ENCODE data around the gene AKAP6. TPM values are rescaled to one million over a fixed set of nuclear protein-coding genes. Genes with fewer than 3 reads are reported as not detected.

AKAP6 gene
- total RNA-seq, 1 experiment from 2014 or later: 40.6 TPM

DNA sequence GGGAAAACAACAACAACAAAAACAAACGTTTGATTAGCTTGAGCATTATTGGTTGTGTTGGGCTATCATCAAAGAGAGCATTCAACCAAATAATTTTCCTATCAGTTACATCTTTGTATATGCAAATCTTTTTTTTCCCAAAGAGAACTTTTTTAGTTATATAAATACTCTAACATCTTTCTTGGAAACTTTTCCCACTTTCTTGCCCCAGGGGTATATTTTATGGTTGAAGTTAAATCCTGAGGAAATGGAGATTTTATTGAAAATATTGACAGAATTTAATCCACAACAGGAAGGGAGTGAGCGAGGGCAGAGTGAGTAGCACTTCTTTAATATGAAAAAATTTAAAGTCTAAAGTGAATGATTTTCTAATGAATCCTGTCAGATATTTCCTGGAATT, 488.7 kb downstream of the AKAP6 start:
- no peak for DNase-seq (ENCODE audit: low read depth)

DNA sequence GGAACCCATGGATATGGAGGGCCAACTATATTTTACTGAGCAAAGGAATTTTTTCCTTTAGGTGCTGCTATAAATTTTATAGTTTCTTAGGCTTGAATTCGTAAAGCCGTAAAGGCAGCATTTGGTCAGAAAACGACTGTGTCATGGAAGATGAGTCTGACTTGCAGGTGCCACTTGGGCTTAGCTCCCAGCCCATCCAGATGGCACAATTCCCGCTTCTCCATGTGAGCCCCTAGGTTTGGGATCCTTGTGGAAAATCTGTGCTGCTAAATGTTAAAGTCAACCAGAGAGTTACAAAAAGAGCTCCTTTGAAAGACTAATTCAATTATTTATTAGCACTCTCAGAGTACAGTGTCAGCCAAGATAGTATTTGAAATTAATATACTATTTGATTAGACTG, 489.5 kb downstream of the AKAP6 start:
- no peak for DNase-seq (ENCODE audit: low read depth)

DNA sequence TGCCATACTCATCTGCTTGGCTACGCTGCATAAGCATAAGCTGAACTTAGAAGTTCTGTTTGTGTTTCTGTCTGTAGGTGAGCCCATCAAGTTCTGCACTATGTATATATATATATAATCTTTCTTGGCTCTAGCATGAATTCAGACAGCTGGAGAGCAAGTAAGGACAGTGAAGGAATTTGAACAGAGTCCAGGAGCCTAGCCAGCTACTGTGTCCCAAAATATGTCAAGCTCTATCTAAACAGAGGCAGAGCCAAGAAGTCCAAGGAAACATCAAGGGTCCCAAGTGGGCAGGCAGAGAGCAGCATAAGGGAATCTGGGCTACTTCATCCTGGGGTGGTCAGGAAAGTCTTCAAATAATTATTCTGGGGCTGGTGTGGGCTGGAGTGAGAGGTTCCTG, 491.1 kb downstream of the AKAP6 start:
- DNase-seq (ENCODE audit: low read depth): no peak

DNA sequence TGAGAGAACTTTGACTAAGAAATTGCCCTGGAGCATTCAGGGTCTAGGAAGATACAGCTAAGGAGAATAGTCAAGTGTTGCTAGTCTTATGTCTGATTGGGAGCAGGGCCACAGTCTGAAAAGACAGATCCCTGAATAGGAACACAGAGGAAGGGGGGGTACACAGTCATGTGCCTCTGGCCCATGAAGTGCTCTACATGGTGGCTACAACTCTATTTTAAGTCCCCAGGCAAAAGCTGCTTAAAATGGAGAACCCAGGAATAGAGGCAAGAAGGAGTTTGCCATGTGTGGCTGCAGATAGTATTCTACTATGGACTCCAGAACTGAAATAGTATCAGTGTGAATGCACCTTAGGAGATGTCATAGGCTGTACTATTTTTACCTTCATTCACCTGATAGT, 491.6 kb downstream of the AKAP6 start:
- no peak for DNase-seq (ENCODE audit: low read depth)

DNA sequence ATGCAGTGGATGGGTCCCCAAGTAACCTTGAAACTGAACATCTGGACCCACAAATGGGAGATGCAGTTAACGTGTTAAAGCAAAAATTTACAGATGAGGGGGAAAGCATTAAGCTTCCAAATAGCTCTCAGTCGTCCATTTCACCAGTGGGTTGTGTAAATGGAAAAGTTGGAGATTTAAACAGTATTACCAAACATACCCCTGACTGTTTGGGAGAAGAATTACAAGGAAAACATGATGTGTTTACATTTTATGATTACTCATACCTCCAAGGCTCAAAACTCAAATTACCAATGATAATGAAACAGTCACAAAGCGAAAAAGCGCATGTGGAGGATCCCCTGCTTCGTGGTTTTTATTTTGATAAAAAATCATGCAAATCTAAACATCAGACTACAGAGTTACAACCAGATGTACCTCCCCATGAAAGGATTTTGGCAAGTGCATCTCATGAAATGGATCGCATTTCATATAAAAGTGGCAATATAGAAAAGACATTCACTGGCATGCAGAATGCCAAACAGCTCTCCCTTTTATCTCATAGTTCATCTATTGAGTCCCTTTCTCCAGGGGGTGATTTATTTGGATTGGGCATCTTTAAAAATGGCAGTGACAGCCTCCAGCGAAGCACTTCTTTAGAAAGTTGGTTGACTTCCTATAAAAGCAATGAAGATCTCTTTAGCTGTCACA, 493.0 kb downstream of the AKAP6 start:
- peak; percentile 51 for DNase-seq (ENCODE audit: low read depth)

DNA sequence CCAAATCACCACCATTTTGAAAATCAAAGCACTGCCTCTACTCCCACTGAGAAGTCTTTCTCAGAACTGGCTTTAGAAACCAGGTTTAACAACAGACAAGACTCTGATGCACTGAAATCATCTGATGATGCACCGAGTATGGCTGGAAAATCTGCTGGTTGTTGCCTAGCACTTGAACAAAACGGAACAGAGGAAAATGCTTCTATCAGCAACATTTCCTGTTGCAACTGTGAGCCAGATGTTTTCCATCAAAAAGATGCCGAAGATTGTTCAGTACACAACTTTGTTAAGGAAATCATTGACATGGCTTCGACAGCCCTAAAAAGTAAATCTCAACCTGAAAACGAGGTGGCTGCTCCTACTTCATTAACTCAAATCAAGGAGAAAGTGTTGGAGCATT, 494.6 kb downstream of the AKAP6 start:
- no peak for DNase-seq (ENCODE audit: low read depth)

DNA sequence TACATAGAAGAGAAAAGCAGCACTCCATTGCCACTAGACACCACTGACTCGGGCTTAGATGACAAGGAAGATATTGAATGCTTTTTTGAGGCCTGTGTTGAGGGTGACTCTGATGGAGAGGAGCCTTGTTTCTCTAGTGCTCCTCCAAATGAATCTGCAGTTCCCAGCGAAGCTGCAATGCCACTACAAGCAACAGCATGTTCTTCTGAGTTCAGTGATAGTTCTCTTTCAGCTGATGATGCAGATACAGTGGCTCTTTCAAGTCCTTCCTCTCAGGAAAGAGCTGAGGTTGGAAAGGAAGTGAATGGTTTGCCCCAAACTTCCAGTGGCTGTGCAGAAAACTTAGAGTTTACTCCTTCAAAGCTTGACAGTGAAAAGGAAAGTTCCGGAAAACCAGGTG, 495.1 kb downstream of the AKAP6 start:
- DNase-seq (ENCODE audit: low read depth): no peak

DNA sequence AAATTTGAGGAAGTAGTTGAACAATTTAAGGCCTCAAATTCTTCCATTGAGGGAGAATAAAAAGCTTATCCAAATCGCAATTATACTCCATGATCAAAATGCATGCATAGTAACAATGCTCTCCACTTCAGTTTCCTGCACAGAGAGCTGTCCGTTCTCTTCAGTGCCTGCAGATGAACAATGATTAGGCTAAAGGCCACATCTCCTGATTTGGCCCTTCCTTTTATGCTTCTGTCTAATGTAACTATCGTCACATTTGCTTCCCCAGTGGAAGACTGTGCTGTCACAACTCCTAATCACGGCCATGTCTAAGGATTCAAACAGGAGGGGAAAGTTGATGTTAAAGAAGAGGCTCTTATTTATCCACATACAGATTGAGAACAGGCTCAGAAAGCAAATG, 496.0 kb downstream of the AKAP6 start:
- DNase-seq (ENCODE audit: low read depth): no peak

DNA sequence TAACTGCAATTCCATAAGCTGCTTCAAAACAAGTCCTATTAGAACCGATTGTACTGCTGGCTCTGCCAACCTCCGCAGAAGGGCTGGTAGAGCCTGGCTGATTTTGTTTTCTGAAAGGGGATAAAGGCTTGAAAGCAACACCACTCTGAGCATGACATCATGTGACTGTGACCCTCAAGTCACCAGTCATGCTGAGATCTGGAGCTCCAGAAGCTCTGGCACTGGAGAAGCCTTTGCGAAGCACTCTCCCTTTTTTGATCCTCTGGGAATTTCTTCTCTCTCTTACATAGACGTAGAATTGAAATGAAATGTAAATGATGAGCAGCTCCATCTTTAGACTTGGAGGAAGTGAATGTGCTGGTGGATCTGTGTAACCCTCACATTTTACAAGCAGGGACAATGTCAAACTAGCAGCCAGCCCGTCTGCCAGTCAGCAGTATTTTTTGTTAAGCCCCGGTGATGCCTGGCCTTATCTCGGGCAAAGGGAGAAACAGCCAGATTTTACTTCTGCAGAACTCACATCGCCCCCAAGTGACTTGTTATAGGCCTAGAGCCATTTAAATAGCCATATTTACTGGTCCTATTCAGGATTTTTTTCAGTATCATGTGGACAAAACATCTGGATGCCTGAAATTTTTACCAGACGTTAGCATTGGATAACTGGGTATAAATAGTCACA, 497.4 kb downstream of the AKAP6 start:
- peak; percentile 27 for DNase-seq (ENCODE audit: low read depth)

DNA sequence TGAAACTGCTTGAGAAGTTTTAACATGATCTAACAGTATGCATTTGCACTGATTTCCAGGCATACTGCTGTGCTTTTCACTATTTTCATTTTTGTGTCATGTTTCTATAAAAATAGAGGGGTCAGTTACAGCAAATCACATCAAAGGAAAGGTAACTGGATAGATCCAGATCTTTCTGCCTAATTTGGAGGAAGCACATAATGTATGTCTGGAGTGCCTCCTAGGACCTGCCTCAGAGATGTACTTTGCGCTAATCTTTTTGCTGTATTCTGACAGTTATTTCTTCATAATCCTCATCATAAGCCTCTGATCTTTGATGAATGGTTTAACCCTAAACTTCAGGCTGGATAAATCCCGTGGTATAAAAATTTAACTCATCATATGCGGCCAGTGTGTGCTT, 498.4 kb downstream of the AKAP6 start:
- no peak for DNase-seq (ENCODE audit: low read depth)

DNA sequence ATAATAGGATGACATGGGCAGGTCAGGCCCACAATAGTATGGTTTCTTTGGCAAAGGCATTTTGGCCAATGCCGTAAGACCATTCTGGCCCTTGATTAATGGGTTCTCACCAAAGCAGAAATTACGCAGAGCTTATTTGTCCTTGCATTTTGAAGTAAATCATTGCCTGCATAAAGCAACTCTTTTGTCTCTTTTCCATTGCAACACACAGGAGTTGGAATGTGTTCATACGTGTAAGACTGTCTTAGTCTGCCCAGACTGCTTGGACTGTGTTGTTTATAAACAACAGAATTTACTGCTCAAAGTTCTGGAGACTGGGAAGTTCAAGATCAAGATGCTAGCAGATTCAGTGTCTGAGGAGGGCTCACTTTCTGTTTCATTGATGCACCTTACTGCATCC, 506.8 kb downstream of the AKAP6 start:
- DNase-seq (ENCODE audit: low read depth): no peak

DNA sequence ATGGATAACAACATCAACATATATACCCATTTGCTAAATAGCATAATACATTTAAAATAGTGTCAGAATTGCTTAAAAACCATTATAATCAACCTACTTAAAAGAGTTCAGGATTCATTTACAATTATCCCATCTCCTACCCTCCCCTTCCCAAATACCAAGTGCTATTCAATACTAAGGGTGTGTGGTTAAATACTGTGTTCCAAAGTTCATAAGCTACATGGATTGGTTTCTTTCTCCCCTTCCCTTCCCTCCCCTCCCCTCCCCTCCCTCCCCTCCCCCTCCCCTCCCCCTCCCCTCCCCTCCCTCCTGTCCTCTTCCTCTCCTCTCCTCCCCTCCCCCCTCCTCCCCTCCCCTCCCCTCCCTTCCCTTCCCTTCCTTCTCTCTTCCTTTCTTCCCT, 512.6 kb downstream of the AKAP6 start:
- no peak for DNase-seq (ENCODE audit: low read depth)

DNA sequence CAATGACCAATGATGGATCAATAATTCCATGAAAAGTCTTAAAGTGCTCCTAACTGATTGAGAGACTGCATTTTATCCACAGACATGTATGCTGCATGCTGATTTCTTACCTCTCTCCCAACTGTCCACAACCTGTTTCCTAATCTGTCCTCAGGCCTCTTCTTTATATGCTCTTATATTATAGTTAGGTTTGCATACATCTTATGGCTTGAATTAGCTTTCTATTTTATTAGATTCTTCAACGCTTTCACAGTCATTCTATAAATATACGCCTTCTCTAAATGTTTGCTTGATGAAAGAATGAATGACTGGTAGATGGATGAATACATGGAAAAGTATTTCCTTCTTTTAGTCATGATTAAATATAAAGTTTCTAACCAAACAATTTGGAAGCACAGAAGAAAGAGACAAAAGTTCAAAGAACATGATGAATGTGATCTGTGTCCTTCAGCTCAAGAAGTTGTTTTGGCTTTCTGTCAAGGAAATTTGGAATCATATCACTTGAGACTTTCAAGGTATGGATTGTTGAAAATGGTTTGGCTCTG, 517.8 kb downstream of the AKAP6 start:
- no peak for DNase-seq (ENCODE audit: low read depth)

DNA sequence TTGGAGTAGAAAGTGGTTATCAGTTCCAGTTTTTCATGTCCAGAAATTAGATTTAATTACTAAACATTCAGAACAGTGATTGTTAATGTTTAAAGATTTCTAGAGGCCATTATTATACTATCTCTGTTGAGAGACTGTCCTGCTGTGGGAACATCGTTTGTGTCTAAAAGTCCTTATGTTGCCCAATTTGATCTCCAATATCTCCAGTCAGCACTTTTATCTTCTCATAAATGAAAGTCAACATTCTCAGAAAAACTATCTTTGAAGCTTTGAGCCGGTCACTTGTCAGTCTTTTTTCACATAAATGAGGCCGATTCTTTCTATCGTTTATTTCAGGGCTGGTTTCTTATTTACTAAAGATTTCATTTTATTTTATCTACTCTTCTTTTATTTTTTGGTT, 518.8 kb downstream of the AKAP6 start:
- DNase-seq (ENCODE audit: low read depth): no peak

DNA sequence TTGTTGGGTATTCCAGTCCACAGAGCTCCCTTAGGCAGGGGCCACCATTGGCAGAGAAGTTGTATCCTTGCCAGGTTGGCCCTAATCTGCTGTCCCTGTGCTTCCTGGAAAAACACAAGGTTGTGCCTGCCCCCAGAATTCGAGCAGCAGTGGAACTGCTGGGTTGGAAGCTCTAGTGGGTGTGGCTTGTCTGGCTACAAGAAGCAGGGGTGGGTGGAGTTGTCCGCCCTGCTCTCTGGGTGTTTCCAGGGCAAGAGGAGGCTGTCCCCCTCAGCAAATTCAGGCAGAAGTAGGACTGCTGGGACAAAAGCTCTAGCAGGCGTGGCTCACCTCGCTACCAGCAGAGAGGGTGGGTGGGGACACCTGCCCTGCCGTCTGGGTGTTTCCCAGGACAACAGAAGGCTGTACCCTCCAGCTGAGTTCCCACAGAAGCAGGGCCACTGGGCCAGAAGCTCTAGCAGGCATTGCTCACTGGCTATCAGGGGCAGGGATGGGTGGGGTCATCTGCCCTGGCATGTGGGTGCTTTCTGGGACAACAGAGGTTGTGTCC, 536.8 kb downstream of the AKAP6 start:
- no peak for DNase-seq (ENCODE audit: low read depth)

DNA sequence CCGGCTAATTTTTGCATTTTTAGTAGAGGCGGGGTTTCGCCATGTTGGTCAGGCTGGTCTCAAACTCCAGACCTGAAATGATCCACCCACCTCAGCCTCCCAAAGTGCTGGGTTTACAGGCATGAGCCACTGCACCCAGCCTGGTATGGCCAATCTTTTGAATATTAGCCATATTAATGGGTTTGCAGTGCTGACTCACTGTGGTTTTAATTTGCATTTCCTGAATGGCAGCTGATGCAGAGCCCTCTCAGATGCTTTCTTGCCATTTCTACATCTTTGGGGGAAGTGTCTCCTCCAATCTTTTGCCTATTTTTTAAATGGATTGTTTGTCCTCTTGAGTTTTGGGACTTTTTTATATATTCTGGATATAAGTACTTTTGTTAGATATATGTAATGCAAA, 554.1 kb downstream of the AKAP6 start:
- no peak for DNase-seq (ENCODE audit: low read depth)

Other genes with a start within 250 kb of the AKAP6 start
- not detected in 2 replicates for gene RNU6-7, start 127.3 kb upstream of the AKAP6 start, total RNA-seq (2014; rRNA removed; shearing (Covaris generic))
- not detected in 2 replicates for gene RNU6-8, start 126.0 kb upstream of the AKAP6 start, total RNA-seq (2014; rRNA removed; shearing (Covaris generic))